ENCODE data around the gene NDUFA12. TPM values are rescaled to one million over a fixed set of nuclear protein-coding genes. Genes with fewer than 3 reads are reported as not detected.
A peak's percentile ranks its signal among the peaks of the same experiment; 100 is the strongest.

The NDUFA12 gene
- total RNA-seq, 1 donor from 2014 or later, result 112 TPM

DNA sequence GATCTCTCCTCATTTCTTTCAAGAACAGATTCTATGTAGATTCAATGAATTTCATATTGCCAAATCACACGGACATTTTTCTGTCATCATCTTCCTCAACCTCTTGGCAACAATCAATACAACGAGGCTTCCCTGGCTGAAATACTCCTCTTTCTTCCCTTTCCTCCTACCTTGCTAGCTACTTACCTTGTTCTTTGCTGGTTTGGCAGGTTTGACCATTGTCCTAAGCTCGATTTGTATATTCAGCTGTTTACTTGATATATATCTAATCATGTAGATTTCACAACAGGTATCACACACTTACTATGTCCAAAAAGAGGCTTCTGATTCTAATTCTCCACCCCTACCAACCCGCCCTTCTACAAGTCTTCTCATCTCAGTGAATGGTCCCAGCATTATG is 23.6 kb downstream of the NDUFA12 start:
- no peak overlapping the region for H2AFZ ChIP-seq (ENCODE audit: low read depth, low read length)
- no peak overlapping the region for H3K9ac ChIP-seq (ENCODE audit: low read length)
- H3K27me3 ChIP-seq (ENCODE audit: insufficient read depth, low read length), result no peaks in the 10 kb centered on the region
- Mint-ChIP-seq H3K4me1 (ENCODE audit: low read depth, unreplicated experiment) (peaks cover 32% of the 10 kb centered on the region), H3K4me3 (ENCODE audit: unreplicated experiment) (no peak overlapping the region), H3K27me3 (ENCODE audit: low read depth, unreplicated experiment) (no peaks in the 10 kb centered on the region), H3K9me3 (ENCODE audit: unreplicated experiment) (no peaks in the 10 kb centered on the region), H3K27ac (ENCODE audit: unreplicated experiment) (no peak overlapping the region), H3K36me3 (ENCODE audit: low read depth, unreplicated experiment) (no peaks in the 10 kb centered on the region)
- no peaks in the 10 kb centered on the region for H3K9me3 ChIP-seq (ENCODE audit: insufficient read depth, low read depth, low read length)
- no peaks in the 10 kb centered on the region for H3K36me3 ChIP-seq (ENCODE audit: insufficient read depth, low read length)
- no peak overlapping the region for H3K4me2 ChIP-seq (ENCODE audit: low read length)
- TF ChIP-seq, protein P1, sequence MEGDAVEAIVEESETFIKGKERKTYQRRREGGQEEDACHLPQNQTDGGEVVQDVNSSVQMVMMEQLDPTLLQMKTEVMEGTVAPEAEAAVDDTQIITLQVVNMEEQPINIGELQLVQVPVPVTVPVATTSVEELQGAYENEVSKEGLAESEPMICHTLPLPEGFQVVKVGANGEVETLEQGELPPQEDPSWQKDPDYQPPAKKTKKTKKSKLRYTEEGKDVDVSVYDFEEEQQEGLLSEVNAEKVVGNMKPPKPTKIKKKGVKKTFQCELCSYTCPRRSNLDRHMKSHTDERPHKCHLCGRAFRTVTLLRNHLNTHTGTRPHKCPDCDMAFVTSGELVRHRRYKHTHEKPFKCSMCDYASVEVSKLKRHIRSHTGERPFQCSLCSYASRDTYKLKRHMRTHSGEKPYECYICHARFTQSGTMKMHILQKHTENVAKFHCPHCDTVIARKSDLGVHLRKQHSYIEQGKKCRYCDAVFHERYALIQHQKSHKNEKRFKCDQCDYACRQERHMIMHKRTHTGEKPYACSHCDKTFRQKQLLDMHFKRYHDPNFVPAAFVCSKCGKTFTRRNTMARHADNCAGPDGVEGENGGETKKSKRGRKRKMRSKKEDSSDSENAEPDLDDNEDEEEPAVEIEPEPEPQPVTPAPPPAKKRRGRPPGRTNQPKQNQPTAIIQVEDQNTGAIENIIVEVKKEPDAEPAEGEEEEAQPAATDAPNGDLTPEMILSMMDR (IDR thresholded peaks at IDR 0.05; ENCODE audit: insufficient read depth, low read depth, low read length), result no peak
- TF ChIP-seq EZH2 (IDR thresholded peaks at IDR 0.05; ENCODE audit: insufficient read depth, low read length), result no peak
- H4K20me1 ChIP-seq (ENCODE audit: insufficient read depth, low read length), result peaks cover 7% of the 10 kb centered on the region
- no peak overlapping the region for H3K27ac ChIP-seq (ENCODE audit: low read depth, low read length)
- no peak for DNase-seq (ENCODE audit: low read depth)
- FAIRE-seq, result no peak
- peaks cover 22% of the 10 kb centered on the region for H3K4me1 ChIP-seq (ENCODE audit: insufficient read depth, low read length)
- H3K4me3 ChIP-seq (ENCODE audit: insufficient read depth, low read depth, low read length), result no peak overlapping the region
- peaks cover 19% of the 10 kb centered on the region for H3K79me2 ChIP-seq (ENCODE audit: insufficient read depth, low read length)

DNA sequence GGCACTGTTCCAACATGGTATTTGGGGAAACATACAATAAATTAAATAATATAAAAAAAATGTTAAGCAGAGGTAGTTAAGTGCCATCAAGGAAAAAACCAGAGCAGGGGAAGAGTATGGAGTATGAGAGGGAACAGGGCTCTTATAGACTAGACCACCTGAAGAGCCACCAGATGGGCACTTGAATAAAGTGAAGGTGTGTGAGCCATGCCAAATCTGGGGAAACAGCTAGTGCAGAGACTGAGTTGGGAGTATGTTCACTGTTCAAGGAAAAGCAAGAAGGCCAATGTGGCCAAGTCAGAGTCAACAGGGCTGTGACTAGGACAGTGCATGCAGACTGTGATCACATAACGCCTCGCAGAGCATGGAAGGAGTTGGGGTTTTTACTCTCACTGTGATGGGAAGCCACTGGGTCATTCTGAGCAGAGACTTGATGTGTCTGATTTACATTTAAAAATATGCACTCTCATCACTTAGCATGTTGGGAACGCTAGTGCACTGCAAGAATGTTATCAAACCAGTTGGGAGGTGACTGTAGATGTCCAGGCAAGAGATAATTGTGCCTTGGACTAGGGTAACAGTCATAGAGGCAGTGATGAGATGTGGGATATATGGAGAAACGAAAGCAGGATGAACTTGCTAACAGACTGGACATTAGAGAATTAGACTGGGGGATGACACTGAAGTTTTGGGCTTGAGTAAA is 25.6 kb downstream of the NDUFA12 start:
- H3K4me1 ChIP-seq (ENCODE audit: insufficient read depth, low read length), result peaks cover 11% of the 10 kb centered on the region
- no peaks in the 10 kb centered on the region for H3K36me3 ChIP-seq (ENCODE audit: insufficient read depth, low read length)
- TF ChIP-seq EZH2 (IDR thresholded peaks at IDR 0.05; ENCODE audit: insufficient read depth, low read length), result no peak
- TF ChIP-seq, protein P1 (IDR thresholded peaks at IDR 0.05; ENCODE audit: insufficient read depth, low read depth, low read length), result no peak
- Mint-ChIP-seq H3K4me3 (ENCODE audit: unreplicated experiment) (no peak overlapping the region), H3K36me3 (ENCODE audit: low read depth, unreplicated experiment) (no peaks in the 10 kb centered on the region), H3K27me3 (ENCODE audit: low read depth, unreplicated experiment) (no peaks in the 10 kb centered on the region), H3K9me3 (ENCODE audit: unreplicated experiment) (no peaks in the 10 kb centered on the region), H3K27ac (ENCODE audit: unreplicated experiment) (no peak overlapping the region), H3K4me1 (ENCODE audit: low read depth, unreplicated experiment) (peaks cover 21% of the 10 kb centered on the region)
- H3K9ac ChIP-seq (ENCODE audit: low read length), result no peak overlapping the region
- no peak for FAIRE-seq
- no peak overlapping the region for H3K4me3 ChIP-seq (ENCODE audit: insufficient read depth, low read depth, low read length)
- H3K27ac ChIP-seq (ENCODE audit: low read depth, low read length), result no peak overlapping the region
- no peaks in the 10 kb centered on the region for H3K9me3 ChIP-seq (ENCODE audit: insufficient read depth, low read depth, low read length)
- peaks cover 19% of the 10 kb centered on the region for H3K79me2 ChIP-seq (ENCODE audit: insufficient read depth, low read length)
- H3K4me2 ChIP-seq (ENCODE audit: low read length), result no peak overlapping the region
- no peaks in the 10 kb centered on the region for H3K27me3 ChIP-seq (ENCODE audit: insufficient read depth, low read length)
- DNase-seq (ENCODE audit: low read depth), result no peak
- no peak overlapping the region for H2AFZ ChIP-seq (ENCODE audit: low read depth, low read length)
- peaks cover 12% of the 10 kb centered on the region for H4K20me1 ChIP-seq (ENCODE audit: insufficient read depth, low read length)

DNA sequence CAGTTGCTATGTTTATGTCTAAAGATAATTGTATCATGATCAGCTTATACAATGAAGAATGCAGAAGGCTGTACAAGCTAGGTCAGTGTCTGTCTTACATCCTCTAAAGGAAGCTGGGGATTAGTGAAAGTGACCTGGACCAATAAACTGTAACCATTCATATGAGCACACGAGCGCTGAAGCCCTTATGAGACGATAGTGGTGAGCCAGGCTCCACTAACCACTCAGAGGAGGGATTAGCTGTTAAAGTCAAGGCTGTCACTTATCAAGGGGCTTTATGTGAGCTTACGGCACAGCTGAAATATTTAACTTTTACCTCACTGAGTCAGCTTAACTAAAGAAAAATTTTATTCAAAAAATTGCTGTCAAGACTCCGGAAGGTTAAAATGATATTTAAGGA is 30.3 kb downstream of the NDUFA12 start:
- no peak overlapping the region for H3K27ac Mint-ChIP-seq (ENCODE audit: unreplicated experiment)
- no peaks in the 10 kb centered on the region for H3K9me3 Mint-ChIP-seq (ENCODE audit: unreplicated experiment)
- H2AFZ ChIP-seq (ENCODE audit: low read depth, low read length), result no peak overlapping the region
- no peak for TF ChIP-seq EZH2 (IDR thresholded peaks at IDR 0.05; ENCODE audit: insufficient read depth, low read length)
- TF ChIP-seq, protein P1 (IDR thresholded peaks at IDR 0.05; ENCODE audit: insufficient read depth, low read depth, low read length), result no peak
- H3K79me2 ChIP-seq (ENCODE audit: insufficient read depth, low read length), result peaks cover 5% of the 10 kb centered on the region
- peak; percentile 51 for DNase-seq (ENCODE audit: low read depth)
- H3K9me3 ChIP-seq (ENCODE audit: insufficient read depth, low read depth, low read length), result no peaks in the 10 kb centered on the region
- no peak overlapping the region for H3K27ac ChIP-seq (ENCODE audit: low read depth, low read length)
- no peaks in the 10 kb centered on the region for H3K27me3 Mint-ChIP-seq (ENCODE audit: low read depth, unreplicated experiment)
- H3K9ac ChIP-seq (ENCODE audit: low read length), result no peak overlapping the region
- H3K4me3 ChIP-seq (ENCODE audit: insufficient read depth, low read depth, low read length), result no peak overlapping the region
- peaks cover 19% of the 10 kb centered on the region for H3K4me1 Mint-ChIP-seq (ENCODE audit: low read depth, unreplicated experiment)
- FAIRE-seq, result peak; percentile 13
- no peaks in the 10 kb centered on the region for H3K27me3 ChIP-seq (ENCODE audit: insufficient read depth, low read length)
- no peak overlapping the region for H3K4me2 ChIP-seq (ENCODE audit: low read length)
- no peaks in the 10 kb centered on the region for H3K4me1 ChIP-seq (ENCODE audit: insufficient read depth, low read length)
- peaks cover 11% of the 10 kb centered on the region for H4K20me1 ChIP-seq (ENCODE audit: insufficient read depth, low read length)
- H3K36me3 ChIP-seq (ENCODE audit: insufficient read depth, low read length), result peaks cover 6% of the 10 kb centered on the region
- peaks cover 3% of the 10 kb centered on the region for H3K36me3 Mint-ChIP-seq (ENCODE audit: low read depth, unreplicated experiment)
- H3K4me3 Mint-ChIP-seq (ENCODE audit: unreplicated experiment), result no peak overlapping the region
